H9 (cell line): ENCODE results near the gene CMTM8. TPM values are rescaled to one million over a fixed set of nuclear protein-coding genes. Genes with fewer than 3 reads are reported as not detected.

Source experiments
- DNase-seq: peaks from one replicate; pipeline ENCODE4 v3.0.0-alpha.2; 2017
- H2AFZ ChIP-seq: one replicate; pipeline ENCODE4 v1.6.1; 2013; ENCODE audit warnings: mild to moderate bottlenecking, low read length, control low read depth, moderate library complexity
- H2AK5ac ChIP-seq: 2 replicates; pipeline ENCODE4 v1.6.1; 2013; ENCODE audit warnings: low read length, control low read depth, mixed read lengths; ENCODE audit not compliant: insufficient read length
- H2BK120ac ChIP-seq: one replicate; pipeline ENCODE4 v1.6.1; 2013; ENCODE audit warnings: low read depth, mild to moderate bottlenecking, low read length, control low read depth, inconsistent platforms; ENCODE audit not compliant: poor library complexity, severe bottlenecking
- H2BK12ac ChIP-seq: 2 replicates; pipeline ENCODE4 v1.6.1; 2013; ENCODE audit warnings: low read length, control low read depth, mixed read lengths, low read depth; ENCODE audit not compliant: insufficient read length
- H2BK15ac ChIP-seq: 2 replicates; pipeline ENCODE4 v1.6.1; 2013; ENCODE audit warnings: low read depth, low read length, control low read depth
- H2BK20ac ChIP-seq: one replicate; pipeline ENCODE4 v1.6.1; 2013; ENCODE audit warnings: low read depth, mild to moderate bottlenecking, low read length, control low read depth, inconsistent platforms; ENCODE audit not compliant: poor library complexity, severe bottlenecking
- H2BK5ac ChIP-seq: 2 replicates; pipeline ENCODE4 v1.6.1; 2013; ENCODE audit warnings: low read length, control low read depth, mixed read lengths; ENCODE audit not compliant: insufficient read length
- H3K14ac ChIP-seq: 2 replicates; pipeline ENCODE4 v1.6.1; 2013; ENCODE audit warnings: low read length, control low read depth; ENCODE audit not compliant: insufficient read depth
- H3K18ac ChIP-seq: 2 replicates; pipeline ENCODE4 v1.6.1; 2013; ENCODE audit warnings: low read depth, mild to moderate bottlenecking, mixed read lengths, low read length, control low read depth; ENCODE audit not compliant: insufficient read length
- H3K23ac ChIP-seq: 2 replicates; pipeline ENCODE4 v1.6.1; 2013; ENCODE audit warnings: low read length, control low read depth, mixed read lengths, low read depth; ENCODE audit not compliant: insufficient read length
- H3K23me2 ChIP-seq: 2 replicates; pipeline ENCODE4 v1.6.1; 2013; ENCODE audit warnings: low read depth, mild to moderate bottlenecking, mixed read lengths, low read length, control low read depth; ENCODE audit not compliant: insufficient read length, poor library complexity, severe bottlenecking
- H3K27ac ChIP-seq: 2 replicates; pipeline ENCODE4 v1.5.1; 2013; ENCODE audit warnings: low read length, control low read depth, mixed read lengths, low read depth; ENCODE audit not compliant: insufficient read length
- H3K27me3 ChIP-seq: 2 replicates; pipeline ENCODE4 v1.6.1; 2013; ENCODE audit warnings: low read length, control low read depth, inconsistent platforms; ENCODE audit not compliant: insufficient read depth
- H3K4ac ChIP-seq: 2 replicates; pipeline ENCODE4 v1.6.1; 2013; ENCODE audit warnings: low read depth, mild to moderate bottlenecking, control low read depth, inconsistent platforms, low read length, moderate library complexity
- H3K4me1 ChIP-seq: 2 replicates; pipeline ENCODE4 v1.6.1; 2013; ENCODE audit warnings: low read length, control low read depth, inconsistent platforms; ENCODE audit not compliant: insufficient read depth
- H3K4me2 ChIP-seq: 2 replicates; pipeline ENCODE4 v1.6.1; 2013; ENCODE audit warnings: low read length, control low read depth, mixed read lengths; ENCODE audit not compliant: insufficient read length, insufficient read depth
- H3K56ac ChIP-seq: 2 replicates; pipeline ENCODE4 v1.6.1; 2013; ENCODE audit warnings: low read depth, mild to moderate bottlenecking, mixed read lengths, low read length, control low read depth; ENCODE audit not compliant: insufficient read length
- H3K79me1 ChIP-seq: 2 replicates; pipeline ENCODE4 v1.6.1; 2013; ENCODE audit warnings: low read depth, mild to moderate bottlenecking, moderate library complexity, low read length, control low read depth, inconsistent platforms; ENCODE audit not compliant: insufficient read depth, poor library complexity, severe bottlenecking
- H3K79me2 ChIP-seq: 2 replicates; pipeline ENCODE4 v1.6.1; 2013; ENCODE audit warnings: low read length, control low read depth, inconsistent platforms; ENCODE audit not compliant: insufficient read depth
- H3K9ac ChIP-seq: 2 replicates; pipeline ENCODE4 v1.6.1; 2013; ENCODE audit warnings: low read length, control low read depth, mixed read lengths; ENCODE audit not compliant: insufficient read length; ENCODE audit errors: extremely low read depth
- H3K9me3 ChIP-seq: one replicate; pipeline ENCODE4 v1.6.1; 2013; ENCODE audit warnings: low read depth, low read length, inconsistent platforms; ENCODE audit not compliant: control insufficient read depth
- H3T11ph ChIP-seq: one replicate; pipeline ENCODE4 v1.6.1; 2013; ENCODE audit warnings: mild to moderate bottlenecking, low read length, control low read depth, inconsistent platforms
- H4K20me1 ChIP-seq: one replicate; pipeline ENCODE4 v1.6.1; 2013; ENCODE audit not compliant: control insufficient read depth, insufficient read length, insufficient read depth
- H4K5ac ChIP-seq: 2 replicates; pipeline ENCODE4 v1.6.1; 2013; ENCODE audit warnings: low read depth, mild to moderate bottlenecking, mixed read lengths, low read length, control low read depth; ENCODE audit not compliant: insufficient read length
- H4K8ac ChIP-seq: replicated peaks from 2 replicates; pipeline ENCODE4 v1.6.1; 2013; ENCODE audit warnings: low read length, control low read depth, mixed read lengths, low read depth; ENCODE audit not compliant: insufficient read length
- H4K91ac ChIP-seq: 2 replicates; pipeline ENCODE4 v1.6.1; 2013; ENCODE audit warnings: low read depth, mild to moderate bottlenecking, moderate library complexity, mixed read lengths, low read length, control low read depth; ENCODE audit not compliant: insufficient read length
- H3K27ac Mint-ChIP-seq, 3 experiments: 2 replicates in 2 of 3; 3 replicates in 1 of 3; pipeline ENCODE4 v1.8.0; 2020 to 2021; ENCODE audit warnings: mixed read lengths in 3 of 3, mild to moderate bottlenecking in 1 of 3, moderate library complexity in 1 of 3
- H3K27me3 Mint-ChIP-seq: 2 replicates; pipeline ENCODE4 v1.8.0; 2021; ENCODE audit warnings: low read depth, mild to moderate bottlenecking, moderate library complexity, mixed read lengths
- H3K36me3 Mint-ChIP-seq, 3 experiments: 2 replicates in 2 of 3; 3 replicates in 1 of 3; pipeline ENCODE4 v1.8.0; 2020 to 2021; ENCODE audit warnings: low read depth in 3 of 3, mixed read lengths in 3 of 3; ENCODE audit not compliant: insufficient read depth in 1 of 3
- H3K4me1 Mint-ChIP-seq, 2 experiments: 2 replicates each; pipeline ENCODE4 v1.8.0; 2020; ENCODE audit warnings: mixed read lengths in 2 of 2
- H3K4me3 Mint-ChIP-seq, 2 experiments: 2 replicates in 1 of 2; 3 replicates in 1 of 2; pipeline ENCODE4 v1.8.0; 2020 to 2021; ENCODE audit warnings: mild to moderate bottlenecking in 2 of 2, mixed read lengths in 2 of 2, moderate library complexity in 1 of 2
- H3K9me3 Mint-ChIP-seq, 2 experiments: 2 replicates in 1 of 2; 3 replicates in 1 of 2; pipeline ENCODE4 v1.8.0; 2020; ENCODE audit warnings: mild to moderate bottlenecking in 2 of 2, mixed read lengths in 2 of 2, moderate library complexity in 1 of 2
- WGBS: extraction: QIAGEN DNeasy Blood & Tissue Kit; methylation state at CpG from one replicate; pipeline ENCODE4 v1.1.7; 2013; ENCODE audit warnings: missing lambda C conversion rate, low lambda C conversion rate, mixed read lengths; ENCODE audit not compliant: insufficient read length; ENCODE audit errors: extremely low coverage; 5-methylcytosine and 5-hydroxymethylcytosine counted together
- total RNA-seq: library from RNA; stranded (reverse); gene quantifications from 2 replicates; pipeline ENCODE4 v1.2.1, GENCODE V29; 2021
- TF ChIP-seq, protein P1 (sequence below): fragments of 200-600 bp; sonication (generic); conservative IDR thresholded peaks from 3 replicates; pipeline ENCODE4 v1.8.0; 2021; ENCODE audit warnings: antibody characterized with exemption, mild to moderate bottlenecking

The CMTM8 gene
- total RNA-seq, 1 experiment from 2014 or later = 4.0 TPM

DNA sequence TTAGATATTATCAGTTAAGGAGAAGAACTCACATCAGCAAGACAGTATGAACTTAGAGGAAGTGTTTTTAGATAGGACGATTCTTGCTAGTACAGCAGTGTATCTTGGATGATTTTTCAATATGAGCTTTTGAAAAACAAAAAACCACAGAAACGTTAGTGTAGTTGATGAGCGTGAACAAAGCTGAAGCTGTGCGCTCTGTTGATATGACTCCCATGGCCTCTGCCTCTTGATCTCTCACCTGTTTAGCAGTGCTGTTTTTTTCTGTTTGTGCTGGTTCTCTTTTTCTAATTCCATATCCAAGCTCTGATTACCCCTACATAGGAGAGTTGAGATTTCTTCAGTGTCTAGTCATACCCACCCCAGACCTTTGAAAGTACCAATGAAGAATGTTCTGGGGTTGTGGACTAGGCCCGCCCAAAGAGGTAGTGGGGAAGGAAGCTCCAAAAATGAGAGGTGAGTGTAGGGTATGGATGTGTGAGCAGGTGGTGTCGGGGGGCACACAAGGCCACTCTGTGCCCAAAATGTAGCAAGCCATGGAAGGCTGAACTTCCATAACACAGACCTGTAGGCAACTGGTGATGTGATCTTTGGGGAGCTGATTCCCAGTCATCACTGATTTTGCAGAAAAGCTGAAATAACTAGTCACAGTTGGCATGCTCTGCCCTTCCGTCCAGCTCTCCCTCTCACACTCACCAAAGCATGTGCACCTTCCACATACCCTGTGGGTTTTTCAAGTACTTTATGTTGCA is 133.2 kb downstream of the CMTM8 start:
- Histone ChIP-seq H3K9me3 (no peaks in the 10 kb centered on the region), H2BK120ac (no peak overlapping the region), H2AK5ac (no peak overlapping the region), H3K79me1 (no peaks in the 10 kb centered on the region), H4K5ac (no peak overlapping the region), H3K4me1 (peaks cover 2% of the 10 kb centered on the region; the same call in 1 of the 2 replicates), H3K56ac (no peak overlapping the region), H3K79me2 (no peaks in the 10 kb centered on the region), H2BK15ac (no peak overlapping the region), H3K9ac (no peak overlapping the region), H3K23ac (no peak overlapping the region), H3K23me2 (no peaks in the 10 kb centered on the region), H3K4ac (no peak overlapping the region), H3K14ac (no peak overlapping the region), H2BK20ac (no peak overlapping the region), H3K4me2 (no peak overlapping the region), H2AFZ (no peak overlapping the region), H3K18ac (no peak overlapping the region), H4K91ac (no peak overlapping the region), H3K27ac (no peak overlapping the region), H4K8ac (no peak overlapping the region), H2BK5ac (no peak overlapping the region), H2BK12ac (no peak overlapping the region), H4K20me1 (no peaks in the 10 kb centered on the region), H3K27me3 (no peaks in the 10 kb centered on the region), H3T11ph (no peak overlapping the region)
- Mint-ChIP-seq H3K27me3 (no peaks in the 10 kb centered on the region), H3K27ac (no peak overlapping the region; a peak in 1 of 7 replicates), H3K4me1 (peaks cover 16% of the 10 kb centered on the region in 2 experiments), H3K9me3 (no peaks in the 10 kb centered on the region), H3K4me3 (no peak overlapping the region), H3K36me3 (no peaks in the 10 kb centered on the region)
- no CpG with 5 or more reads among the region's 7 CpGs for WGBS
- no peak for DNase-seq
- TF ChIP-seq, protein P1, sequence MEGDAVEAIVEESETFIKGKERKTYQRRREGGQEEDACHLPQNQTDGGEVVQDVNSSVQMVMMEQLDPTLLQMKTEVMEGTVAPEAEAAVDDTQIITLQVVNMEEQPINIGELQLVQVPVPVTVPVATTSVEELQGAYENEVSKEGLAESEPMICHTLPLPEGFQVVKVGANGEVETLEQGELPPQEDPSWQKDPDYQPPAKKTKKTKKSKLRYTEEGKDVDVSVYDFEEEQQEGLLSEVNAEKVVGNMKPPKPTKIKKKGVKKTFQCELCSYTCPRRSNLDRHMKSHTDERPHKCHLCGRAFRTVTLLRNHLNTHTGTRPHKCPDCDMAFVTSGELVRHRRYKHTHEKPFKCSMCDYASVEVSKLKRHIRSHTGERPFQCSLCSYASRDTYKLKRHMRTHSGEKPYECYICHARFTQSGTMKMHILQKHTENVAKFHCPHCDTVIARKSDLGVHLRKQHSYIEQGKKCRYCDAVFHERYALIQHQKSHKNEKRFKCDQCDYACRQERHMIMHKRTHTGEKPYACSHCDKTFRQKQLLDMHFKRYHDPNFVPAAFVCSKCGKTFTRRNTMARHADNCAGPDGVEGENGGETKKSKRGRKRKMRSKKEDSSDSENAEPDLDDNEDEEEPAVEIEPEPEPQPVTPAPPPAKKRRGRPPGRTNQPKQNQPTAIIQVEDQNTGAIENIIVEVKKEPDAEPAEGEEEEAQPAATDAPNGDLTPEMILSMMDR = no peak
